HG03039 (cell line): Measurements from ENCODE around the gene DOK7.

Experiments used
- ATAC-seq: cut with Tn5 transposase; IDR thresholded peaks from one replicate; pipeline ENCODE4 v1.9.1; 2021; ENCODE audit warnings: mild to moderate bottlenecking, moderate library complexity; ENCODE audit not compliant: unreplicated experiment

The DOK7 gene

GRCh38 chr4:3427134-3427476, 36.0 kb upstream of the DOK7 start:
- ATAC-seq, result no peak

DNA sequence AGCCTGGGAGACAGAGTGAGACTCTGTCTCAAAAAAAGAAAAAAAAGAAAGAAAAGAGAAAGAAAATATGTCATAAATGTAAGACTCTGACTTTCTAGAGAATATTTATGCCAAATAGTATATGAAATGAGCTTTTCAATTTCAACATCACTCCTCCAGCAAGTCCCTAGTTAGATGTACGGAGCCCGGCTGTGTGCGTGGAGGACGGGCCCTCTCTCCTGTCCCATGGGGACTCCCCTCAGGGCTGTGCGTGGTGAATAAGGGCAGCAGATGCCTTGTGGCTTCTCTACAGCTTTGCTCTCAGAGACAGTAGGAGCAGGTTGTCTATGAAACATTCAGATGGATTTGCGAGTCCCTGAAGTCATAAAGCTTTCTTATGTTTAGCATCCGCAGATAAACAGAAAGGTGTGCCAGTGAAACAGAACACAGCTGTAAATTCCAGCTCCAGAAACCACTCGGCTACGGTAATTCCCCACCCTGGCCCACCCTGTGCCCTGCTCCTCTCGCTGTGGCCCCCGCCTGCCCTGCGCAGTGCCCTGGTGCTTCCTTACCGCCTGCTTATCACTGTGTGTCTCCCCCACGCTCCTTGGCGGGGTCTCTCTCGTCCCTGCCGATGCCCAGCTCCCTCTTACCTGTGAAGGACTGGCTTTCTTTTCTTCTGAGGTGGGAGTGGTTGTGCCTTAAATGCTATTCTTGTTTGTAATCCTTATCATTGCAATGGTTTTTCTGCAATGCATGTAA, 35.2 kb upstream of the DOK7 start:
- ATAC-seq, result no peak

DNA sequence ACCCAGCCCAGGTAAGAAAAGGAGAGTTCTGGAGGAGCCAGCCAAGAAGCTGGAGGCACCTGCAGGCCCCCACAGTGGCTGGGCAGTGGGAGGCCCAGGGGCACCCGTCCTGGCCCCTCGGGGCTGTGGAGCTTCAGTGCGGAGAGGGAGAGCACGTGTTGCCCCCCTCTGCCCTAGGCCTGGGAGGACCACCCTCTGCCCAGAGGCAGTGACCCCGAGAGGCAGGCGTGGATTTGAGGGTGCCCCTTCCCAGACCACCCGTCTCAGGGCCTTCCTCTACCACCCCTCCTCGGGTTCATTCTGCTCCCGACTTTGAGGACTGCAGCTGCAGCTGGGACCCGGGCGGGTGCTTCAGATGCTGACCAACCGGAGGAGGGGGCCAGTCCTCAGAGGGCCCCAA, 33.5 kb upstream of the DOK7 start:
- ATAC-seq, result no peak

- no peak for ATAC-seq
Measured at GRCh38 chr4:3430524-3430923, 32.6 kb upstream of the DOK7 start.

DNA sequence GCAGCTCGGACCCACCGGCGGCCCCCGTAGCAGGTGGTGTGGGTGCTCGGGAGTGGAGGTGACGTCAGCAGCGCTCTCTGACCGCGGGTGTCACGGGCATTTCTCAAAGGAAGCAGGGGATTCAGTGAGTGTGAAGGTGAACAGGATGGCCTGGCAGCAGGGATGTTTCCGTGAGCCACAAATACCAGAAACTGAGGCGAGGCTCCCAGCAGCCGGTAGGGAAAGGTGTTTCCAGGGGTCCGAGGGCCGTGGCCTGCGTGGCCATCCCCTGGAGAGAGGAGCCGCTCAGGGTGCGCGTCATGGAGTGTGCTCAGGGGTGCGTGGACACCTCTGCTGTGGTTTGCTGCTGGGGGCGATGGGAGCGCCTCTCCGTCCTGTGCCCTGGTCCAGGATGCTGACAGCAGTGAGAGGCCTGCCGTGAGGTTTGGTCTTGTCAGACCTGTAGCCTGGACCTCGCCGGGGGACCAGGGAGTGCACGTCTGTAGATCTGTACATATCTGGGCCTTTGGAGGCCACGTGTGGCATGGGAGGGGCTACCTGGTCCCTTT, 31.6 kb upstream of the DOK7 start:
- no peak for ATAC-seq

GRCh38 chr4:3432381-3432790, 30.7 kb upstream of the DOK7 start:
- ATAC-seq, result no peak

DNA sequence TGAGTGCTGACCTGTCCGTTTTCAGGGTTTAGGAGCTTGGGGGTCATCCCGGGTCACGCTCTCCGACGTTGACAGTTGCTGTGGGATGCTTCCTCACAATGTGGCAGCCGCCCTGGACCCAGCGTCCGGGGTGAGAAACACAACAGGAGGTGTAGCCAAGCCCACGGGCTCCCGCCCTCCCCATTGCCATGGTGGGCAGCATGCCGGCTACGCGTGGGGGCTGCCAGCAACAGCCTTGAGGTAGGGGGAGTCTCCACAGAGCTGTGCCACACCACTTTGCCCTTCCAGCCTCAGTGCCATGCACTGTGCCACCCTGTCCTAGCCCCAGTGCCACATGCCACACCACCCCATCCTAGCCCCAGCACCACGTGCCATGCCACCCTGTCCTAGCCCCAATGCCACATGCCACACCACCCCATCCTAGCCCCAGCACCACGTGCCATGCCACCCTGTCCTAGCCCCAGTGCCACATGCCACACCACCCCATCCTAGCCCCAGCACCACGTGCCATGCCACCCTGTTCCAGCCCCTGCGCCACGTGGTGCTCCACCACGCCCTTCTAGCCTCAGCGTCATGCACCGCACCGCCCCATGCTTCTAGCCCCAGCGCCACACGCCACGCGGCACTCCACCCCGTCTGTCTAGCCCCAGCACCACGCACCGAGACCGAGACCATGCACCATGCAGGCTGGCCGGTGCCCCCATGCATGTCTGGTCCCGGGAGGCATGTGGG, 29.8 kb upstream of the DOK7 start:
- ATAC-seq, result no peak

- ATAC-seq, result no peak
Measured at GRCh38 chr4:3434881-3435685, 28.0 kb upstream of the DOK7 start.

GRCh38 chr4:3435686-3435956, 27.5 kb upstream of the DOK7 start:
- no peak for ATAC-seq

DNA sequence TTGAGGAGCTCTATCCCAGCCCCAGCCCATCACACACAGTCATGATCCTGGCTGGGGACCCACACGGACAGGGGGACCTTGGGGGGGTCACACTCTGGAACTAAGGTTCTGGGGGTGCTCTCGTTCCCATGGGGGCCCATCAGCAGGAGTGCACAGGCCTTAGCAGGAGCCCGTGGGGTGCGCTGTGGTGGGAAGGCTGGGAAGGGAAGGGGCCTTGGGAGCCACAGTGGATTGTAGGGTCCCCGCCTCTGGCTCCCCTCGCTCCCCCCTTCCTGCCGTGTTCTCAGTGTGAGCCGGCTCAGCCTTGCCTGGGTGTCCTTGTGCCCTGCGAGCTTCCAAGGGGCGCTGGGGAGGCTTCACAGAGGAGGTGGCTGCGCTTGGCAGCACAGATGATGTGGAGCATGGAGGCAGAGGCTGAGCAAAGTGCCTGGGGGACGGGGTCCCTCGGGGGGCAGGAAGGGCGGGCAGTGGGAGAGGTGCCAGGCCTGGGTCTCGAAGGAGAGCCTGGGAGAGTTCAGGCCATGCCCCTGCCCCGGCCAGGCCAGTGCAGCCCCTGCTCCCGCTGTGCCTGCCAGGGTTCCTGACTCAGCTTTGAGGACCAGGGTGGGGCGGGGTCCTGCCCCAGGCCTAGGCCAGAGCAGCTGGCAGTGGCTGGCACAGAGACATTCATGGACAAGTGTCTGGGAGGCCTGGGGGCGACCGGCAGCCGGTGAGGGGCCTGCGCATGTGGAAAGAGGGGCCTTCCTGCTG, 26.9 kb upstream of the DOK7 start:
- ATAC-seq, result no peak

- ATAC-seq, result no peak
Measured at GRCh38 chr4:3436798-3437581, 26.1 kb upstream of the DOK7 start.

DNA sequence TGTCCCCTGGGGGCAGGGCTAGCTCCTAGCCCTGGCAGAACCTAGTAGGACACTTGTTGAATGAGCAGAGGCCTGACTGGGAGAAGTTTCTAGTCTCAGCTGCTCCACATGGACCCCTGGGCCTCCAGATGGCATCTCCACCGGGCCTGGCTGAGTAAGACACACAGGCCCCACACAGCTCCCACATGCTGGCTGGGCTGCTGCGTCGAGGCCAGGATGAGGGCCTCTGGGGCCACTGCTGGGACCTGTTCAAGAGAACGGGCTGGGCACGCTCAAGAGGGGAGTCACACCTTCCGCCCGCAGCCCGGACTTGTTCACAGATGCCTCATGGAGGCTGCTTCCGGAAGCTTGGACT, 25.5 kb upstream of the DOK7 start:
- no peak for ATAC-seq

DNA sequence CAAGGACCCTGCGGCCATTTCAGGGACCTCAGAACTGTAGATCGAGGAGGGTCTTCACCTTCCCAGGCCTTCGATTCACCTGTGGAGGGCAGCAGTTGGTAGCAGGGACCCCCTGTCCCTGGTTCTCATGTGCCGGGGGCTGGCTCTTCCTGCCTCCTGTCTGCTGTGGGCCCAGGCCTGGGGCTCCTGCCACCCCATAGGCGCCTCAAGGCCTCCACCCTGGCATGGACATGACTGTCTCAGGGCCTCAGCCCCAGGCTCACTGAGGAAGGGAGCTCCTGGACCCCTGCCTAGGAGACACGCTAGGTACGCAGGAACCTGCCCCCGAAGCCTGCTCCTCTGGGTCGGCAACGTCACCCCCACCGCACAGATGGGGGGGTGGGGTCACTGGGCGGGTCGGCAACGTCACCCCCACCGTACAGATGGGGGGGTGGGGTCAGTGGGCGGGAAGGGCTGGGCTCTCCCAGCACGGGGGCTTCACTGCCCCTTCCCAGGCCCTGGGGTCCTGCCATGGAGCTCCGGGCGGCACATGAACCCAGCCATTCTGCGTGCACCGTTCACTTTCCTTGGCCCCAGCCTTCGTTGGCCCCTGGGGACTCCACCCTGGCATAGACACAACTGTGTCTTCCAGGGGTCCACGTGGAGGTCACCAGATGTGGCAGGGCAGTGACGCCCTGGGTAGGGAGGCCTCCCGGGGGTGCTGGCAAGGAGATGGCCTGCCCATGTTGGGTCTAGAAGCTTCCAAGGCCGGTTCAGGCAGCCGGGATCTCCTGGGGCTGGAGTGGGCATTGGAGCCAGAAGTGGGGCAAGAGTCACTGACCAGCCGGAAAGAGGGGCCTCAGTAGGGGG, 24.9 kb upstream of the DOK7 start:
- ATAC-seq, result no peak

GRCh38 chr4:3438847-3439180, 24.3 kb upstream of the DOK7 start:
- no peak for ATAC-seq

- ATAC-seq, result no peak
Measured at GRCh38 chr4:3439391-3439790, 23.7 kb upstream of the DOK7 start.

GRCh38 chr4:3440011-3440410, 23.1 kb upstream of the DOK7 start:
- no peak for ATAC-seq

GRCh38 chr4:3440979-3441500, 22.1 kb upstream of the DOK7 start:
- ATAC-seq, result no peak

DNA sequence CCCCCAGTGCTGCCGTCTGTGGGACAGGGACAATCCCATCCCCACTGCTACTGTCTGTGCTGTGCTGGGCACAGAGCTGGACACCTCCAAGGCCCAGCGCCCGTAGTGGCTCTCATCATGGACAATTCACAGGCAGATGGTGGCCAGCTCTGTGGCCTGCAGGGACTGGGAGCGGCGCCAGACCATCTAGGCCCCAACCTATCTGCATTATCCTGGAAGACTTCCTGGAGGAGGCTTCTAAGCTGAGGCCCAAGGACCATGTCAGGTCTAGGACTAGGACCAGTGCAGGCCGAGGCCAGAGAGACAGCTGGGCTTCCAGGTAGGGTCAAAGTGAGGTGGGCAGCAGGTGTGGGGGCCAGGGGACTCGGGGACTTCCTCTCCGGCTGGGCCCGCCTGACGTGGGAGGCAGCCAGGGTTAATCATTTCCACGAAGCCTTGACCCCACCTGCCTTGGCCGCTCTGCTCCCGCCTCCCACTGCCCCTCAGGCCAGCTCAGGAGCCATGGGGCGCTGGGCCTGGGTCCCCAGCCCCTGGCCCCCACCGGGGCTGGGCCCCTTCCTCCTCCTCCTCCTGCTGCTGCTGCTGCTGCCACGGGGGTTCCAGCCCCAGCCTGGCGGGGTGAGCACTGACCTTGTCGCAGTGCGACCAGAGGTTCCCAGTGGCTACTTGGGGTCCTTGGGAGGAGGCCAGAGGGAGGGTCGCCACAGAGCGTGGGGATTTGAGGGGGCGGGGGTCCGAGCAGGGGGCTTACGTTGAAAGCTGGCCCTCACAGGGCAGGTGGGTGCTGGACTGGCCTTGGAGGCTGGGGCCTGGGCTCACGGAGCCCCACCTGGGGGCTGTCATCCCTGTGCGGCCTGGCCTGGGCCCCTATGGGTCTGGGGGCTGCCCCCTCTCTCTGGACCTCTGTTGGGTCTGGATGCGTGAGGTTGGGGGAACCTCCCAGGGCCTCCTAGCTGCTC, 21.3 kb upstream of the DOK7 start, which contains the start of gene HGFAC:
HGFAC (plus strand) TSS at position 468 of the 959 bp plus-strand sequence; CDS start at position 502, 34 bp downstream.
- no peak for ATAC-seq
